Peyer's patch (tissue), 4 donors: ENCODE data around the gene GTPBP2. TPM values are rescaled to one million over a fixed set of nuclear protein-coding genes. Genes with fewer than 3 reads are reported as not detected.

ENCODE experiments used
- DNase-seq, 3 donors: peaks; one replicate each; pipeline ENCODE4 v3.0.0-alpha.2; 2017 to 2019
- H3K27ac ChIP-seq, 4 donors: fragments of 200-600 bp; sonication (generic); one replicate each; pipeline ENCODE4 v1.5.1; 2016 to 2019
- H3K27me3 ChIP-seq, 2 donors: fragments of 200-600 bp; sonication (generic); one replicate each; pipeline ENCODE4 v1.5.1; 2019
- H3K36me3 ChIP-seq, 3 donors: fragments of 200-600 bp; sonication (generic); one replicate each; pipeline ENCODE4 v1.5.1; 2016 to 2019
- H3K4me1 ChIP-seq, 4 donors: fragments of 200-600 bp; sonication (generic); one replicate each; pipeline ENCODE4 v1.5.1; 2016 to 2019
- H3K4me3 ChIP-seq, 4 donors: fragments of 200-600 bp; sonication (generic); 1 replicate in 3 of 4; 2 replicates in 1 of 4; pipeline ENCODE4 v1.5.1; 2016 to 2019; ENCODE audit warnings: mild to moderate bottlenecking in 1 of 4
- H3K9me3 ChIP-seq, 4 donors: fragments of 200-600 bp; sonication (generic); one replicate each; pipeline ENCODE4 v1.5.1; 2016 to 2019; ENCODE audit warnings: mild to moderate bottlenecking in 1 of 4
- CTCF ChIP-seq, 6 experiments: fragments of 450-650 bp in 4 of 6; fragments of 200-600 bp in 2 of 6; sonication (generic) in 1 of 6; IDR thresholded peaks; one replicate each; pipeline ENCODE4 v1.5.1; 2017 to 2019; ENCODE audit warnings: antibody characterized with exemption in 6 of 6, mild to moderate bottlenecking in 3 of 6, moderate library complexity in 1 of 6
- POLR2A ChIP-seq, 2 donors: fragments of 450-650 bp; IDR thresholded peaks; one replicate each; pipeline ENCODE4 v1.5.1; 2017; ENCODE audit warnings: antibody characterized with exemption in 2 of 2, mild to moderate bottlenecking in 2 of 2, moderate library complexity in 2 of 2
- total RNA-seq, 4 donors: library from RNA; depleted of rRNA; stranded (reverse); fragments of >200 nt; gene quantifications; one replicate each; pipeline ENCODE4 v1.1.0, GENCODE V29; 2016

Gene GTPBP2
- total RNA-seq, 4 donors from 2014 or later = 73.4 to 118 (median 88.4) TPM

GRCh38 chr6:43674291-43674690 lies 45.2 kb upstream of the GTPBP2 start:
- H3K9me3 ChIP-seq = no peaks in the 10 kb centered on the region
- no peaks in the 10 kb centered on the region for H3K27me3 ChIP-seq
- H3K27ac ChIP-seq = no peak overlapping the region
- H3K4me3 ChIP-seq = no peak overlapping the region
- H3K4me1 ChIP-seq = peaks cover 0 to 7% (median 0%) of the 10 kb centered on the region in 4 donors
- H3K36me3 ChIP-seq = peaks cover 0 to 85% (median 0%) of the 10 kb centered on the region in 3 donors
- TF ChIP-seq POLR2A (IDR thresholded peaks at IDR 0.05) = no peak
- no peak for TF ChIP-seq CTCF (IDR thresholded peaks at IDR 0.05)
- no peak for DNase-seq

GRCh38 chr6:43673444-43674084 lies 44.5 kb upstream of the GTPBP2 start:
- no peak overlapping the region for H3K27ac ChIP-seq
- H3K4me3 ChIP-seq = no peak overlapping the region
- no peaks in the 10 kb centered on the region for H3K27me3 ChIP-seq
- no peaks in the 10 kb centered on the region for H3K9me3 ChIP-seq
- no peak for DNase-seq
- H3K36me3 ChIP-seq = peaks cover 0 to 78% (median 0%) of the 10 kb centered on the region in 3 donors
- TF ChIP-seq CTCF (IDR thresholded peaks at IDR 0.05) (no peak), POLR2A (IDR thresholded peaks at IDR 0.05) (no peak)
- peaks cover 0 to 8% (median 0%) of the 10 kb centered on the region in 4 donors for H3K4me1 ChIP-seq

GRCh38 chr6:43671801-43672690 lies 43.0 kb upstream of the GTPBP2 start:
- no peak for DNase-seq
- no peaks in the 10 kb centered on the region for H3K9me3 ChIP-seq
- peaks cover 0 to 23% (median 6%) of the 10 kb centered on the region in 4 donors for H3K4me1 ChIP-seq
- no peak overlapping the region for H3K4me3 ChIP-seq
- peaks cover 0 to 63% (median 0%) of the 10 kb centered on the region in 3 donors for H3K36me3 ChIP-seq
- H3K27me3 ChIP-seq = no peaks in the 10 kb centered on the region
- H3K27ac ChIP-seq = peak overlapping the region in 1 of 4 donors; percentile 25
- no peak for TF ChIP-seq POLR2A (IDR thresholded peaks at IDR 0.05)
- TF ChIP-seq CTCF (IDR thresholded peaks at IDR 0.05) = no peak

- no peak for DNase-seq
- H3K27ac ChIP-seq = no peak overlapping the region
- peaks cover 0 to 28% (median 6%) of the 10 kb centered on the region in 4 donors for H3K4me1 ChIP-seq
Observed at GRCh38 chr6:43671011-43671800, 42.1 kb upstream of the GTPBP2 start.

More at GRCh38 chr6:43671011-43671800, 42.1 kb upstream of the GTPBP2 start:
- no peaks in the 10 kb centered on the region for H3K27me3 ChIP-seq
- H3K9me3 ChIP-seq = no peaks in the 10 kb centered on the region
- TF ChIP-seq CTCF (IDR thresholded peaks at IDR 0.05) (no peak), POLR2A (IDR thresholded peaks at IDR 0.05) (no peak)
- H3K36me3 ChIP-seq = peaks cover 0 to 54% (median 0%) of the 10 kb centered on the region in 3 donors
- H3K4me3 ChIP-seq = no peak overlapping the region
